CD14-positive monocyte (primary cell): ENCODE results near the gene EVX1. TPM values are rescaled to one million over a fixed set of nuclear protein-coding genes. Genes with fewer than 3 reads are reported as not detected.

Experiments
- DNase-seq, 3 donors: peaks; one replicate each; pipeline ENCODE4 v3.0.0-alpha.2; 2011 to 2022
- H2AFZ ChIP-seq: 2 replicates; pipeline ENCODE4 v1.6.0; 2012; ENCODE audit warnings: mild to moderate bottlenecking, low read depth, low read length, inconsistent platforms; ENCODE audit not compliant: insufficient read depth, poor library complexity, severe bottlenecking
- H3K27ac ChIP-seq, 2 donors: 1 replicate in 1 of 2; 2 replicates in 1 of 2; pipeline ENCODE4 v1.5.1; 2012 to 2013; ENCODE audit warnings: low read length in 2 of 2, control low read depth in 1 of 2, inconsistent platforms in 1 of 2, low read depth in 1 of 2, mild to moderate bottlenecking in 1 of 2
- H3K27me3 ChIP-seq, 2 donors: one replicate each; pipeline versions ENCODE4 v1.6.0 to v1.6.1; 2011 to 2013; ENCODE audit warnings: low read length in 2 of 2; ENCODE audit not compliant: control insufficient read depth in 2 of 2, insufficient read depth in 2 of 2
- H3K36me3 ChIP-seq, 2 donors: replicated peaks in 1 of 2; 1 replicate in 1 of 2; 2 replicates in 1 of 2; pipeline versions ENCODE4 v1.5.1 to v1.6.1; 2012 to 2013; ENCODE audit warnings: low read length in 2 of 2, control low read depth in 1 of 2, inconsistent platforms in 1 of 2, mild to moderate bottlenecking in 1 of 2; ENCODE audit not compliant: insufficient read depth in 2 of 2, control insufficient read depth in 1 of 2
- H3K4me1 ChIP-seq, 2 donors: 1 replicate in 1 of 2; 2 replicates in 1 of 2; pipeline versions ENCODE4 v1.5.1 to v1.6.1; 2012 to 2013; ENCODE audit warnings: low read length in 2 of 2, control low read depth in 1 of 2, inconsistent platforms in 1 of 2, mild to moderate bottlenecking in 1 of 2, moderate library complexity in 1 of 2; ENCODE audit not compliant: insufficient read depth in 2 of 2, control insufficient read depth in 1 of 2
- H3K4me2 ChIP-seq: replicated peaks from 2 replicates; pipeline ENCODE3; 2012; ENCODE audit warnings: low read length, moderate library complexity, mild to moderate bottlenecking; ENCODE audit not compliant: poor library complexity, severe bottlenecking; ENCODE audit errors: extremely low read depth
- H3K4me3 ChIP-seq, 3 experiments: fragments of 200-600 bp in 1 of 3; sonication (generic) in 1 of 3; replicated peaks in 1 of 3; 1 replicate in 2 of 3; 2 replicates in 1 of 3; pipeline ENCODE4 v1.5.1; 2011 to 2013; ENCODE audit warnings: low read length in 3 of 3, mild to moderate bottlenecking in 3 of 3, control low read depth in 2 of 3, low read depth in 2 of 3, inconsistent platforms in 1 of 3, moderate library complexity in 1 of 3
- H3K79me2 ChIP-seq: 2 replicates; pipeline ENCODE4 v1.6.0; 2012; ENCODE audit warnings: mild to moderate bottlenecking, control low read depth, inconsistent platforms, low read length, moderate library complexity; ENCODE audit not compliant: insufficient read depth
- H3K9ac ChIP-seq: 2 replicates; pipeline ENCODE4 v1.6.0; 2017; ENCODE audit warnings: low read length, mild to moderate bottlenecking; ENCODE audit not compliant: insufficient read depth, poor library complexity, severe bottlenecking
- H3K9me3 ChIP-seq, 2 donors: replicated peaks in 1 of 2; 1 replicate in 1 of 2; 2 replicates in 1 of 2; pipeline versions ENCODE4 v1.5.1 to v1.6.1; 2012 to 2013; ENCODE audit warnings: low read length in 2 of 2, control low read depth in 1 of 2; ENCODE audit not compliant: control insufficient read depth in 1 of 2, insufficient read depth in 1 of 2
- H4K20me1 ChIP-seq: 2 replicates; pipeline ENCODE4 v1.6.0; 2012; ENCODE audit warnings: mild to moderate bottlenecking, low read length, control low read depth, moderate library complexity; ENCODE audit not compliant: insufficient read depth
- H3K27ac Mint-ChIP-seq, 7 donors: one replicate each; pipeline ENCODE4 v1.8.0; 2020; ENCODE audit warnings: mild to moderate bottlenecking in 7 of 7, mixed read lengths in 7 of 7, moderate library complexity in 6 of 7, inconsistent platforms in 2 of 7
- H3K27me3 Mint-ChIP-seq, 3 donors: one replicate each; pipeline ENCODE4 v1.8.0; 2021 to 2022; ENCODE audit warnings: low read depth in 3 of 3, mild to moderate bottlenecking in 3 of 3, mixed read lengths in 3 of 3, moderate library complexity in 3 of 3, inconsistent platforms in 1 of 3
- H3K36me3 Mint-ChIP-seq, 2 donors: one replicate each; pipeline ENCODE4 v1.8.0; 2020; ENCODE audit warnings: mixed read lengths in 2 of 2, inconsistent platforms in 1 of 2, mild to moderate bottlenecking in 1 of 2
- H3K4me1 Mint-ChIP-seq: one replicate; pipeline ENCODE4 v1.8.0; 2020; ENCODE audit warnings: mild to moderate bottlenecking, mixed read lengths
- H3K4me3 Mint-ChIP-seq, 2 donors: one replicate each; pipeline ENCODE4 v1.8.0; 2020; ENCODE audit warnings: mild to moderate bottlenecking in 2 of 2, mixed read lengths in 2 of 2, moderate library complexity in 1 of 2
- H3K9me3 Mint-ChIP-seq, 7 donors: one replicate each; pipeline ENCODE4 v1.8.0; 2020 to 2022; ENCODE audit warnings: mixed read lengths in 7 of 7, mild to moderate bottlenecking in 6 of 7, moderate library complexity in 6 of 7, inconsistent platforms in 2 of 7
- CTCF ChIP-seq: fragments of 200-600 bp; IDR thresholded peaks from one replicate; pipeline ENCODE4 v1.8.0; 2022; ENCODE audit warnings: antibody characterized with exemption, mild to moderate bottlenecking
- WGBS: methylation state at CpG from one replicate; pipeline ENCODE4 v1.1.5; 2013; ENCODE audit warnings: missing lambda C conversion rate; ENCODE audit not compliant: insufficient coverage; 5-methylcytosine and 5-hydroxymethylcytosine counted together
- intact Hi-C, 2 donors: fragments of 100-400 bp; cut with micrococcal nuclease; formaldehyde crosslinking; loops; one replicate each; pipeline versions ENCODE4 v1.15.0 to v1.15.1; 2023
- polyA plus RNA-seq, 3 donors: library from polyadenylated mRNA; depleted of rRNA in 1 of 3; unstranded in 2 of 3; stranded (reverse) in 1 of 3; fragments of 300-500 nt in 2 of 3; fragments of >200 nt in 1 of 3; fragmentation: Illumina TruSeq in 2 of 3; gene quantifications; 1 replicate in 2 of 3; 2 replicates in 1 of 3; pipeline ENCODE4 v1.2.3, GENCODE V29; 2012 to 2021

The EVX1 gene
- polyA plus RNA-seq, 3 donors: not detected

- intact Hi-C loops: loop anchor here (5.0 to 10.0 kb wide), 6 partner anchors 33 to 895 kb away; partner anchors contain the start of genes EVX1 (in 1 of the 2) and HOXA9 (in 1 of the 2)
- Histone ChIP-seq H3K4me1 (peaks cover 36 to 44% of the 10 kb centered on the region in 2 donors), H3K4me2 (peak within 1 kb of the TSS; percentile 78), H2AFZ (peak within 1 kb of the TSS; percentile 47), H3K27me3 (peaks cover 87 to 94% of the 10 kb centered on the region in 2 donors), H3K9ac (no peak within 1 kb of the TSS), H4K20me1 (no peaks in the 10 kb centered on the region), H3K36me3 (no peaks in the 10 kb centered on the region), H3K9me3 (peaks cover 0 to 36% of the 10 kb centered on the region in 2 donors), H3K4me3 (peak within 1 kb of the TSS in 2 of 3 experiments; percentile 16 to 72), H3K79me2 (no peaks in the 10 kb centered on the region), H3K27ac (no peak within 1 kb of the TSS)
- Mint-ChIP-seq H3K4me1 (peaks cover 55% of the 10 kb centered on the region), H3K27ac (no peak within 1 kb of the TSS), H3K27me3 (peaks cover 86 to 92% (median 89%) of the 10 kb centered on the region in 3 donors), H3K36me3 (peaks cover 5 to 21% of the 10 kb centered on the region in 2 donors), H3K4me3 (peak within 1 kb of the TSS; percentile 82 to 98), H3K9me3 (peaks cover 0 to 42% (median 25%) of the 10 kb centered on the region in 7 donors)
- WGBS: 1% methylated on average over 77 of the region's 99 CpGs
- no peak for DNase-seq
- TF ChIP-seq CTCF: no peak
These were observed 42.5 kb upstream of the EVX1 start, which contains the start of gene HOXA13 for GRCh38 chr7:27199849-27200760. TSS of gene HOXA13 (minus strand) at chr7:27200091. CDS start at chr7:27200077, 14 bp downstream.

DNA sequence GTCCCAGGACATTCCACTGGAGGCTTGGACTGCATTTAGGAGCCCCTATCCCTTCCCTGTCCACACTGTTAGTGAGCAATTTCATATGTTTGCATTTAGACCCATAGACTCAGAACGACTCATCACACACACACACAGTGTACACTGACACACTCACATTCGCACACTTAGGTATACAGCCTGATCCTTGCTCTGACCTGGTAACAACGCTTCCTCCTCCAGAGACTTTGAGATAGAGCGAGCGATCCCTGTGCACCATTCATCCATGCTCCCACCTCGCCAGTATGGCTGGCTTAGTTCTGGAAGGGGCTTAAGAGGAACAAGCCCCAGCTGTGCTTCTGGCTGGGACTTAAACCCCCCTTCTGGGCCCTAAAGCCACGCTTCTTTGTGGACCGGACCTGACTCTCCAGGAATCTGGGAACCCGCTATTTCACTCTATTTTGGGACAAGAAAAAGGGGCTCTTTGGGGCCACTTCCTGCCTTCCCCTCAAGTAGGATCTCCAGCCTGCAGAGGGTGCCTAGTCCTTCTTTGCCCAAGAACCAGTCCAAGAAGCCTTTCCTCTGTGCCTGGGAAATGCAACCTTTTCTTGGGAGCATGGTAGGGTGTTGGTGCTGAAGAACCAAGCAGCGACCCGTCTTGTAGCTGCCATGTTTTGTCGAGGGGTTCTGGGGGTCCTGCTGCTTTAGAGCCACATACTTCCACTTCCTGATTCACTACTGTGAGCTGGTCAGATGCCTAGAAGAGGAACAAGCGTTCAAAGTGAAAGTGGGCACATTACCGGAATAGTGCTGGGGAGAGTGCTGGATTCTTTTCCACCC, 41.6 kb upstream of the EVX1 start:
- H3K4me3 ChIP-seq: peak overlapping the region in 2 of 3 experiments; percentile 15 to 72

More for the DNA sequence above, 41.6 kb upstream of the EVX1 start:
- TF ChIP-seq CTCF: no peak
- H3K27ac Mint-ChIP-seq: peak overlapping the region in 1 of 7 donors; percentile 62
- Histone ChIP-seq H3K79me2 (no peaks in the 10 kb centered on the region), H3K9me3 (peaks cover 0 to 44% of the 10 kb centered on the region in 2 donors), H3K27me3 (peaks cover 87 to 94% of the 10 kb centered on the region in 2 donors), H2AFZ (peak overlapping the region; percentile 18), H3K36me3 (no peaks in the 10 kb centered on the region), H4K20me1 (no peaks in the 10 kb centered on the region), H3K27ac (no peak overlapping the region), H3K4me2 (peak overlapping the region; percentile 78), H3K4me1 (peaks cover 41 to 48% of the 10 kb centered on the region in 2 donors), H3K9ac (no peak overlapping the region)
- peak overlapping the region; percentile 78 to 95 for H3K4me3 Mint-ChIP-seq
- H3K27me3 Mint-ChIP-seq: peaks cover 88 to 94% (median 91%) of the 10 kb centered on the region in 3 donors
- H3K9me3 Mint-ChIP-seq: peaks cover 0 to 45% (median 31%) of the 10 kb centered on the region in 7 donors
- H3K4me1 Mint-ChIP-seq: peaks cover 61% of the 10 kb centered on the region
- peaks cover 7 to 23% of the 10 kb centered on the region in 2 donors for H3K36me3 Mint-ChIP-seq
- WGBS: 10% methylated on average over 5 of the region's 14 CpGs
- intact Hi-C loops: loop anchor here (5.0 to 10.0 kb wide), 3 partner anchors 34 to 894 kb away; partner anchors contain the start of genes EVX1 (in 1 of the 2) and HOXA9 (in 1 of the 2)
- peak; percentile 61 to 74 (median 73) for DNase-seq
